ENCODE measurements around the gene BCOR. TPM values are rescaled to one million over a fixed set of nuclear protein-coding genes. Genes with fewer than 3 reads are reported as not detected.

BCOR gene
- total and polyA plus RNA-seq, 2 of the 13 experiments (the other 11 are each of a cell fraction or from before 2014, with no cell fraction given), result 14.3 to 15.2 TPM

DNA sequence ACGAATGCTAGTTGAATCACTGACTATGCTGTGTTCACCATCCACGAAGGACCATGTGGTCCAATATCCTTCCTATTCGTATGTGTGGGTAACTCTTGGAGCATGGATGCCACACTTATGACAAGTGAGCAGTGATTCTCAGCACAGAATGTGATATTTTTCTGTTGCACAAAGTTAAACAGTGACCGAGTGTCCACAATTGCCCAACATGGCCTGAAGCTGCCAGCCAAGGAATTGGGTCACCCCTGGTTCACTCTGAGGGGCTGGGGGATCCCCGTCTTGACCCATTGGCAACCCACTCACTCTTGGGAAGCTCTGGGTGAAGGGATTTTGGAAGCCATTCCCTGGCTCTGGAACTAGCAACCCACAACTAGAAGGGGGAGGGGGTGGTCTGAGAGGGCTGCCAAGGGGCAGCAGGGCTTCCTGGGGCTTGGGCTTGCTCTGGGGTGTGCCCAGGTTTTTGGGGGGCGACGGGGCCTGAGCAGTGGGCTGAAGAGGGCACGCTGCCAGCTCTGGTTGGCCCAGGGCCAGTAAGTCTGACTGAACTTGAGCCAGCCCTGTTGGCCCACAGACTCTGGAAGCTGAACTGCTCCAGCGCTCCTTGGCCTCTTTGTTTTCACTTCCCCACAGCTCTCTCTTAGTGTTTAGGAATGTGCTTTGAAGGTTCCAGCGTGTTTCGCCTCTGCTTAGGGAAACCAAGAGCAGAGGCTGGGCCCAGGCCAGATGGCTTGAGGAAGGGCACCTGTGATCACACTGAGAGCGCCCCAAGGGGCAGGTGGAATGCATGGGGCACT, 43.1 kb upstream of the BCOR start (continued):
- no peak for TF ChIP-seq CBX2 (IDR thresholded peaks at IDR 0.05; ENCODE audit: low read depth, low read length)
- no peak for TF ChIP-seq CBX2 (CRISPR knock-in tag; IDR thresholded peaks at IDR 0.05; ENCODE audit: low read depth)
- TF ChIP-seq, protein P1, sequence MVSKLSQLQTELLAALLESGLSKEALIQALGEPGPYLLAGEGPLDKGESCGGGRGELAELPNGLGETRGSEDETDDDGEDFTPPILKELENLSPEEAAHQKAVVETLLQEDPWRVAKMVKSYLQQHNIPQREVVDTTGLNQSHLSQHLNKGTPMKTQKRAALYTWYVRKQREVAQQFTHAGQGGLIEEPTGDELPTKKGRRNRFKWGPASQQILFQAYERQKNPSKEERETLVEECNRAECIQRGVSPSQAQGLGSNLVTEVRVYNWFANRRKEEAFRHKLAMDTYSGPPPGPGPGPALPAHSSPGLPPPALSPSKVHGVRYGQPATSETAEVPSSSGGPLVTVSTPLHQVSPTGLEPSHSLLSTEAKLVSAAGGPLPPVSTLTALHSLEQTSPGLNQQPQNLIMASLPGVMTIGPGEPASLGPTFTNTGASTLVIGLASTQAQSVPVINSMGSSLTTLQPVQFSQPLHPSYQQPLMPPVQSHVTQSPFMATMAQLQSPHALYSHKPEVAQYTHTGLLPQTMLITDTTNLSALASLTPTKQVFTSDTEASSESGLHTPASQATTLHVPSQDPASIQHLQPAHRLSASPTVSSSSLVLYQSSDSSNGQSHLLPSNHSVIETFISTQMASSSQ (IDR thresholded peaks at IDR 0.05; ENCODE audit: low read depth), result peak; percentile 45; the same call in 1 of the 2 replicates
- TF ChIP-seq, protein P1 (CRISPR knock-in tag; IDR thresholded peaks at IDR 0.05; ENCODE audit: borderline replicate concordance), result peak; percentile 45; the same call in 1 of the 2 replicates
- TF ChIP-seq SOX6 (IDR thresholded peaks at IDR 0.05), result no peak
- TF ChIP-seq SOX6 (CRISPR knock-in tag; IDR thresholded peaks at IDR 0.05), result peak; percentile 15; the same call in 1 of the 2 replicates
- TF ChIP-seq ARHGAP35 (CRISPR knock-in tag; IDR thresholded peaks at IDR 0.05; ENCODE audit: borderline replicate concordance), result no peak
- TF ChIP-seq, protein P2, sequence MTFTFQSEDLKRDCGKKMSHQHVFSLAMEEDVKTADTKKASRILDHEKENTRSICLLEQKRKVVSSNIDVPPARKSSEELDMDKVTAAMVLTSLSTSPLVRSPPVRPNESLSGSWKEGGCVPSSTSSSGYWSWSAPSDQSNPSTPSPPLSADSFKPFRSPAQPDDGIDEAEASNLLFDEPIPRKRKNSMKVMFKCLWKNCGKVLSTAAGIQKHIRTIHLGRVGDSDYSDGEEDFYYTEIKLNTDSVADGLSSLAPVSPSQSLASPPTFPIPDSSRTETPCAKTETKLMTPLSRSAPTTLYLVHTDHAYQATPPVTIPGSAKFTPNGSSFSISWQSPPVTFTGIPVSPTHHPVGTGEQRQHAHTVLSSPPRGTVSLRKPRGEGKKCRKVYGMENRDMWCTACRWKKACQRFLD (CRISPR knock-in tag; IDR thresholded peaks at IDR 0.05; ENCODE audit: borderline replicate concordance), result no peak
- no peak for TF ChIP-seq ZNF713 (CRISPR knock-in tag; IDR thresholded peaks at IDR 0.05)
- TF ChIP-seq ZNF644 (CRISPR knock-in tag; IDR thresholded peaks at IDR 0.05; ENCODE audit: low read depth), result no peak
- no peak for TF ChIP-seq ATM (IDR thresholded peaks at IDR 0.05; ENCODE audit: borderline replicate concordance)
- TF ChIP-seq MATR3 (CRISPR knock-in tag; IDR thresholded peaks at IDR 0.05), result no peak
- no peak for TF ChIP-seq ZNF432 (CRISPR knock-in tag; IDR thresholded peaks at IDR 0.05; ENCODE audit: borderline replicate concordance)
- no peak for TF ChIP-seq RELA (CRISPR knock-in tag; IDR thresholded peaks at IDR 0.05)
- no peak for TF ChIP-seq LCORL (IDR thresholded peaks at IDR 0.05)
- peak; percentile 22; the same call in 1 of the 2 replicates for TF ChIP-seq LCORL (CRISPR knock-in tag; IDR thresholded peaks at IDR 0.05)
- TF ChIP-seq ZNF839 (CRISPR knock-in tag; IDR thresholded peaks at IDR 0.05; ENCODE audit: borderline replicate concordance), result no peak
- no peak for TF ChIP-seq ZNF780A (CRISPR knock-in tag; IDR thresholded peaks at IDR 0.05)
- TF ChIP-seq, protein P3, sequence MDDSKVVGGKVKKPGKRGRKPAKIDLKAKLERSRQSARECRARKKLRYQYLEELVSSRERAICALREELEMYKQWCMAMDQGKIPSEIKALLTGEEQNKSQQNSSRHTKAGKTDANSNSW (CRISPR knock-in tag; IDR thresholded peaks at IDR 0.05; ENCODE audit: borderline replicate concordance), result no peak
- peak; percentile 57; the same call in 1 of the 2 replicates for TF ChIP-seq SSRP1 (CRISPR knock-in tag; IDR thresholded peaks at IDR 0.05)
- TF ChIP-seq NCOA1 (CRISPR knock-in tag; IDR thresholded peaks at IDR 0.05), result no peak
- TF ChIP-seq, protein P4, sequence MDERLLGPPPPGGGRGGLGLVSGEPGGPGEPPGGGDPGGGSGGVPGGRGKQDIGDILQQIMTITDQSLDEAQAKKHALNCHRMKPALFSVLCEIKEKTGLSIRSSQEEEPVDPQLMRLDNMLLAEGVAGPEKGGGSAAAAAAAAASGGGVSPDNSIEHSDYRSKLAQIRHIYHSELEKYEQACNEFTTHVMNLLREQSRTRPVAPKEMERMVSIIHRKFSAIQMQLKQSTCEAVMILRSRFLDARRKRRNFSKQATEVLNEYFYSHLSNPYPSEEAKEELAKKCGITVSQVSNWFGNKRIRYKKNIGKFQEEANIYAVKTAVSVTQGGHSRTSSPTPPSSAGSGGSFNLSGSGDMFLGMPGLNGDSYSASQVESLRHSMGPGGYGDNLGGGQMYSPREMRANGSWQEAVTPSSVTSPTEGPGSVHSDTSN (CRISPR knock-in tag; IDR thresholded peaks at IDR 0.05), result no peak
- TF ChIP-seq ZNF788 (CRISPR knock-in tag; IDR thresholded peaks at IDR 0.05; ENCODE audit: borderline replicate concordance), result no peak
- no peak for TF ChIP-seq ZBTB3 (CRISPR knock-in tag; IDR thresholded peaks at IDR 0.05; ENCODE audit: borderline replicate concordance, low read depth)
- TF ChIP-seq ZNF484 (CRISPR knock-in tag; IDR thresholded peaks at IDR 0.05; ENCODE audit: borderline replicate concordance, low read depth), result no peak
